ENCODE results near the gene SYMPK.

Gene SYMPK

DNA sequence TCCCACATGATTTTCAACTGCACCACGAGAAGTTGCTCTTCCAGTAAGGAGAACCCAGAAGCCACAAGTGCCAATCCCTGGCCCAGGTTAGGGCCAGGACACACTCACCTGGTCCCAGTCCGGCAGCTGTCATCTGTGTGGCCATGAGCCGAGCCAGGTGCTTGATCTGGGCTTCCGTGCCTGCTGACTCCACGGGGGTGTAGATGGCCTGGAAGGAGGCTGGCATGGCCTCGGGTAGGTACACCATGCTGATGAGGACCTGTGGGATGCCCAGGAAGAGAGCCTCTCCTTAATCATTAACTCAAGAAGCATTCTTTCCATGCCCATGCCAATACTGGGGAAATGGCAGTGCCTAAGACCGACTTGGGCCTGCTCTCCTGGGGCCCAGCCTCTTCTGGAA, 28.0 kb downstream of the SYMPK start:
- no peak for TF ChIP-seq CTCF (IDR thresholded peaks at IDR 0.05; ENCODE audit: borderline replicate concordance, control extremely low read depth, extremely low read depth, insufficient read depth, missing control alignments)
- DNase-seq (ENCODE audit: low spot score) = no peak
- in situ Hi-C loops (cut with MboI; ENCODE audit: low sequenced_read_pairs, unreplicated experiment) = no loop called here

GRCh38 chr19:45828945-45829344, 34.0 kb downstream of the SYMPK start:
- in situ Hi-C loops (cut with MboI; ENCODE audit: low sequenced_read_pairs, unreplicated experiment) = no loop called here
- DNase-seq (ENCODE audit: low spot score) = no peak

GRCh38 chr19:45828523-45828922, 34.4 kb downstream of the SYMPK start:
- DNase-seq (ENCODE audit: low spot score) = no peak
- in situ Hi-C loops (cut with MboI; ENCODE audit: low sequenced_read_pairs, unreplicated experiment) = no loop called here
- TF ChIP-seq CTCF (IDR thresholded peaks at IDR 0.05; ENCODE audit: borderline replicate concordance, control extremely low read depth, extremely low read depth, insufficient read depth, missing control alignments) = no peak

More at GRCh38 chr19:45828945-45829344, 34.0 kb downstream of the SYMPK start:
- no peak for TF ChIP-seq CTCF (IDR thresholded peaks at IDR 0.05; ENCODE audit: borderline replicate concordance, control extremely low read depth, extremely low read depth, insufficient read depth, missing control alignments)

DNA sequence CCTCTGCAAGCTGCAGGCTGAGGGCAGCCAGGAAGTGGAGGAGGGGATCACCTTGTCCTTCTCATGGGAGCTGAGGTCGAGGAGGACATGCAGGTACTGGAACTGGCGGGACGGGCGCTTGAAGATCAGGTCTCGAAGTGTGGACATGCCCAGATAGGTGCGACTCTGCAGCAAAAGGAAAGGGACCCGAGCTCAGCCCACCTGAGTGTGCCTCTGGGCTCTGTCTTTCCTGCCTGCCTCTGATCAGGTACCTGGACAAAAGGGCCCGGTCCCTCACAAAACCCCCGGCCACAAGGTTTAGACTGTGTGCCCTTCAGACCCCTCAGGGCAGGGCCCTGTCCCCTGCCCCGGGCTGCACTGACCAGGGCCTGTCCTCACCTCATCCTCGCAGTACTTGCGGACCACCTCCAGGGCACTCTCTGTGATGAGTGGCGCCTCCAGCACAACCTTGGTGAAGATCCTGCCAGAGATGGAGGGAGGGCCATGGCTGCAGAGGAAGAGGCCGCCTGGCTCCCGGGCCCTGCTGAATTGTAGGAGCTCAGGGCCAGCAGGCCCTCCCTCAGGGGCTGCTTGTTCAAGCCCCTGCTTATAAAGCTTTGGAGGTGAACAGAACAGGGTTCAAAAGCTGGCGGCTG, 35.4 kb downstream of the SYMPK start:
- in situ Hi-C loops (cut with MboI; ENCODE audit: low sequenced_read_pairs, unreplicated experiment) = no loop called here
- TF ChIP-seq CTCF (IDR thresholded peaks at IDR 0.05; ENCODE audit: borderline replicate concordance, control extremely low read depth, extremely low read depth, insufficient read depth, missing control alignments) = no peak
- DNase-seq (ENCODE audit: low spot score) = no peak

DNA sequence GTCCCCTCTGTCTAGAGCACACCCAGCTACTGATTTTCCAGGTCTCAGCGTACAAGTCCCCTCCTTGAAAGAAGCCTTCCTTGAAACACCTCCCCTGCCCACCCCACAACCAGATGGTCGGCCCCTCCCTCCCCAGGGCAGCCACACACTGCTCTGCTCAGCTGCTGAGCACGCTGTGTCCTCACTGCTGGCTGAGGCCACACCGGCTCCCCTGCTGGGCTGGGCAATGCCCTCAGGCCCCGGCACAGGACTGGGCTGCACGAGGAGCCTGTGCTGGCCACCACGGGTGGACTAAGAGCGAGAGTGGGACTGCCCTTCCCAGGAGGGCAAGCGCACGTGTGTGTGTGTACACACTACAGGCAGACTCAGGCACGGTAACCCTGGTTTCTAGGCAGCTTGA, 36.0 kb downstream of the SYMPK start:
- no peak for DNase-seq (ENCODE audit: low spot score)
- in situ Hi-C loops (cut with MboI; ENCODE audit: low sequenced_read_pairs, unreplicated experiment) = no loop called here
- no peak for TF ChIP-seq CTCF (IDR thresholded peaks at IDR 0.05; ENCODE audit: borderline replicate concordance, control extremely low read depth, extremely low read depth, insufficient read depth, missing control alignments)

GRCh38 chr19:45825917-45826893, 36.7 kb downstream of the SYMPK start:
- TF ChIP-seq CTCF (IDR thresholded peaks at IDR 0.05; ENCODE audit: borderline replicate concordance, control extremely low read depth, extremely low read depth, insufficient read depth, missing control alignments) = no peak
- DNase-seq (ENCODE audit: low spot score) = no peak
- in situ Hi-C loops (cut with MboI; ENCODE audit: low sequenced_read_pairs, unreplicated experiment) = no loop called here
